GM12891 (cell line): ENCODE data around the gene SH3GL2.

Experiments
- POLR2A ChIP-seq: IDR thresholded peaks from 2 replicates; pipeline ENCODE4 v1.6.1; 2011; ENCODE audit warnings: low read depth, low read length, control low read depth
- POLR2AphosphoS5 ChIP-seq: IDR thresholded peaks from 2 replicates; pipeline ENCODE4 v1.6.1; 2011; ENCODE audit warnings: low read depth, low read length, control low read depth
- POU2F2 ChIP-seq: IDR thresholded peaks from 2 replicates; pipeline ENCODE4 v1.6.1; 2011; ENCODE audit warnings: low read depth, mild to moderate bottlenecking, control low read depth, low read length, moderate library complexity
- SPI1 ChIP-seq: IDR thresholded peaks from 2 replicates; pipeline ENCODE4 v1.6.1; 2011; ENCODE audit warnings: low read depth, low read length, control low read depth

DNA sequence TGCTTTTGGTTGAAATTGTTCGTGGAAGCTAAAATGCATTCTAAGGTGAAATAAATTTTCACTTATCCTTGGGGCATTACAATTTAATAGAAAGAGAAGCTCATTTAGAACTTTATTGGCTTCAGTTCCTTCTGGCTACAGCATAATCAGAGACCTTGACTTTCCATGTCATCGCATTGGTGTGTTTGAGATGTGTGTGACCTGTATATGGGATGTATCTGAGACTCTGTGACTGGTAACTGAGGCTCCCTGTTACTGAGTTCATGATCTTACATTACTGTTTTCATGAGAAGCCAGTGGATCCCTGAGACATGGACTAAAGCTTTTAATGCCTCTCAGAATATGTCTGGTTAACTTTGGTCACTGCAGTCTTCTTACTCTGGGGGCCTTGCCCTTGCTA lies 32.5 kb downstream of the SH3GL2 start:
- TF ChIP-seq POLR2A (no peak), POLR2AphosphoS5 (no peak), SPI1 (no peak), POU2F2 (no peak)
